Esophagus muscularis mucosa (tissue), 4 donors: ENCODE measurements around the gene DACH1.

Source experiments
- EP300 ChIP-seq: sonication (generic); formaldehyde crosslinking; IDR thresholded peaks from one replicate; pipeline ENCODE4 v1.6.1; 2017; ENCODE audit warnings: antibody characterized with exemption
- POLR2A ChIP-seq: fragments of 450-650 bp; IDR thresholded peaks from one replicate; pipeline ENCODE4 v1.6.1; 2017; ENCODE audit warnings: antibody characterized with exemption, moderate library complexity, mild to moderate bottlenecking, low read depth
- POLR2AphosphoS5 ChIP-seq, 2 donors: sonication (generic); formaldehyde crosslinking; IDR thresholded peaks; one replicate each; pipeline ENCODE4 v1.6.1; 2017; ENCODE audit warnings: antibody characterized with exemption in 2 of 2
- TF ChIP-seq, protein P1 (sequence below), 3 experiments: fragments of 200-600 bp in 2 of 3; fragments of 450-650 bp in 1 of 3; sonication (generic) in 2 of 3; IDR thresholded peaks; one replicate each; pipeline ENCODE4 v1.5.1; 2017 to 2019; ENCODE audit warnings: antibody characterized with exemption in 3 of 3, mild to moderate bottlenecking in 2 of 3, moderate library complexity in 1 of 3

DNA sequence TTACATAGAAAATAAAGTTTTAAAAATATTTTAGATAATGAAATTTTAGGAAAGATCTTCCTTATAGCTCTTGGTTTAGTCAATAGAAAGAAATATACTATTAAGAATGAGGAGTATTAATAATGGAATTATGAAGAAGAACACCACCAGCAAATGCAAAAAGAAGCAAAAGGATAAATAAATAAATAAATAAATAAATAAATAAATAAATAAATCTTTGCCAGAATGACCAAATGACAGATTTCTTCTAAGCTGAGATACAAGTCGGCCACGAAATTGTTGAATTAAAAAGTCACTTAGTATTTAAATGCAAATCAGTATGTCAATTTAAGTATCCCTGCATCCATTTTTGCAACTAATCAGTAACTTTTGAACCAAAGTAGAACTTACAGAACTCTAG is 95.9 kb downstream of the DACH1 start:
- TF ChIP-seq, protein P1, sequence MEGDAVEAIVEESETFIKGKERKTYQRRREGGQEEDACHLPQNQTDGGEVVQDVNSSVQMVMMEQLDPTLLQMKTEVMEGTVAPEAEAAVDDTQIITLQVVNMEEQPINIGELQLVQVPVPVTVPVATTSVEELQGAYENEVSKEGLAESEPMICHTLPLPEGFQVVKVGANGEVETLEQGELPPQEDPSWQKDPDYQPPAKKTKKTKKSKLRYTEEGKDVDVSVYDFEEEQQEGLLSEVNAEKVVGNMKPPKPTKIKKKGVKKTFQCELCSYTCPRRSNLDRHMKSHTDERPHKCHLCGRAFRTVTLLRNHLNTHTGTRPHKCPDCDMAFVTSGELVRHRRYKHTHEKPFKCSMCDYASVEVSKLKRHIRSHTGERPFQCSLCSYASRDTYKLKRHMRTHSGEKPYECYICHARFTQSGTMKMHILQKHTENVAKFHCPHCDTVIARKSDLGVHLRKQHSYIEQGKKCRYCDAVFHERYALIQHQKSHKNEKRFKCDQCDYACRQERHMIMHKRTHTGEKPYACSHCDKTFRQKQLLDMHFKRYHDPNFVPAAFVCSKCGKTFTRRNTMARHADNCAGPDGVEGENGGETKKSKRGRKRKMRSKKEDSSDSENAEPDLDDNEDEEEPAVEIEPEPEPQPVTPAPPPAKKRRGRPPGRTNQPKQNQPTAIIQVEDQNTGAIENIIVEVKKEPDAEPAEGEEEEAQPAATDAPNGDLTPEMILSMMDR (IDR thresholded peaks at IDR 0.05) = no peak
- TF ChIP-seq POLR2A = no peak
- no peak for TF ChIP-seq EP300
- no peak for TF ChIP-seq POLR2AphosphoS5 (IDR thresholded peaks at IDR 0.05)
